SK-N-SH treated with all-trans-retinoic acid at 6 μM for 48 hours (cell line): Measurements from ENCODE around the gene GRK5.

ENCODE experiments used
- ATAC-seq: fragments of 200-7000 bp; cut with Tn5 transposase; 3 replicates; pipeline ENCODE4 v1.9.1; 2020; ENCODE audit warnings: mild to moderate bottlenecking, moderate library complexity
- CREB5 ChIP-seq: fragments of 250-450 bp; sonication (Bioruptor Pico); IDR thresholded peaks from 2 replicates; pipeline ENCODE4 v1.5.1; 2020; ENCODE audit warnings: low read depth, mild to moderate bottlenecking, moderate library complexity
- CSRNP3 ChIP-seq: fragments of 250-450 bp; sonication (Bioruptor Pico); IDR thresholded peaks from 2 replicates; pipeline ENCODE4 v1.5.1; 2021; ENCODE audit warnings: mild to moderate bottlenecking, moderate library complexity
- ESRRG ChIP-seq: fragments of 250-450 bp; sonication (Bioruptor Pico); IDR thresholded peaks from 2 replicates; pipeline ENCODE4 v1.6.1; 2021; ENCODE audit warnings: mild to moderate bottlenecking
- GLIS3 ChIP-seq: fragments of 250-450 bp; sonication (Bioruptor Pico); IDR thresholded peaks from 2 replicates; pipeline ENCODE4 v1.5.0; 2020; ENCODE audit warnings: mild to moderate bottlenecking, moderate library complexity
- ISL1 ChIP-seq: fragments of 250-450 bp; sonication (Bioruptor Pico); IDR thresholded peaks from 2 replicates; pipeline ENCODE4 v2.1.2; 2022; ENCODE audit warnings: mild to moderate bottlenecking, moderate library complexity
- OSR1 ChIP-seq: fragments of 250-450 bp; sonication (Bioruptor Pico); IDR thresholded peaks from 2 replicates; pipeline ENCODE4 v1.8.0; 2022; ENCODE audit warnings: moderate library complexity, mild to moderate bottlenecking, inconsistent platforms
- PPARA ChIP-seq: fragments of 250-450 bp; sonication (Bioruptor Pico); IDR thresholded peaks from 2 replicates; pipeline ENCODE4 v1.5.0; 2020; ENCODE audit warnings: mild to moderate bottlenecking, borderline replicate concordance
- RARB ChIP-seq: fragments of 250-450 bp; sonication (Bioruptor Pico); IDR thresholded peaks from 2 replicates; pipeline ENCODE4 v1.8.0; 2021; ENCODE audit warnings: mild to moderate bottlenecking, moderate library complexity
- SNAI2 ChIP-seq: fragments of 250-450 bp; sonication (Bioruptor Pico); IDR thresholded peaks from 2 replicates; pipeline ENCODE4 v1.5.0; 2020; ENCODE audit warnings: mild to moderate bottlenecking, moderate library complexity
- TCF4 ChIP-seq: fragments of 250-450 bp; sonication (Bioruptor Pico); IDR thresholded peaks from 2 replicates; pipeline ENCODE4 v1.8.0; 2021; ENCODE audit warnings: mild to moderate bottlenecking, moderate library complexity, borderline replicate concordance
- ZC3H10 ChIP-seq: fragments of 250-450 bp; sonication (Bioruptor Pico); IDR thresholded peaks from 2 replicates; pipeline ENCODE4 v1.5.1; 2021; ENCODE audit warnings: mild to moderate bottlenecking, moderate library complexity
- ZFP3 ChIP-seq: fragments of 250-450 bp; sonication (Bioruptor Pico); IDR thresholded peaks from 2 replicates; pipeline ENCODE4 v1.5.0; 2020; ENCODE audit warnings: mild to moderate bottlenecking, moderate library complexity
- ZFP30 ChIP-seq: fragments of 450-650 bp; formaldehyde crosslinking; IDR thresholded peaks from 2 replicates; pipeline ENCODE4 v1.5.0; 2022; ENCODE audit warnings: mild to moderate bottlenecking, moderate library complexity
- ZNF565 ChIP-seq: fragments of 450-650 bp; formaldehyde crosslinking; conservative IDR thresholded peaks from 2 replicates; pipeline ENCODE4 v1.5.0; 2020; ENCODE audit warnings: low read depth, mild to moderate bottlenecking, moderate library complexity
- ZNF70 ChIP-seq: fragments of 450-650 bp; formaldehyde crosslinking; IDR thresholded peaks from 2 replicates; pipeline ENCODE4 v1.5.0; 2020; ENCODE audit warnings: mild to moderate bottlenecking, moderate library complexity
- ZNF8 ChIP-seq: fragments of 450-650 bp; formaldehyde crosslinking; IDR thresholded peaks from 2 replicates; pipeline ENCODE4 v1.5.0; 2020; ENCODE audit warnings: mild to moderate bottlenecking, moderate library complexity
- TF ChIP-seq, protein P1 (sequence below): fragments of 250-450 bp; sonication (Bioruptor Pico); IDR thresholded peaks from 2 replicates; pipeline ENCODE4 v1.8.0; 2020; ENCODE audit warnings: mild to moderate bottlenecking, moderate library complexity, borderline replicate concordance
- TF ChIP-seq, protein P2 (sequence below): fragments of 250-450 bp; sonication (Bioruptor Pico); IDR thresholded peaks from 2 replicates; pipeline ENCODE4 v1.8.0; 2021; ENCODE audit warnings: low read depth, mild to moderate bottlenecking, moderate library complexity, borderline replicate concordance
- TF ChIP-seq, protein P3 (sequence below): fragments of 250-450 bp; sonication (Bioruptor Pico); IDR thresholded peaks from 2 replicates; pipeline ENCODE4 v1.5.0; 2020; ENCODE audit warnings: mild to moderate bottlenecking, moderate library complexity

Gene GRK5

GRCh38 chr10:119456435-119456810, 249.1 kb downstream of the GRK5 start:
- no peak for TF ChIP-seq ZNF565 (CRISPR knock-in tag)
- no peak for ATAC-seq

DNA sequence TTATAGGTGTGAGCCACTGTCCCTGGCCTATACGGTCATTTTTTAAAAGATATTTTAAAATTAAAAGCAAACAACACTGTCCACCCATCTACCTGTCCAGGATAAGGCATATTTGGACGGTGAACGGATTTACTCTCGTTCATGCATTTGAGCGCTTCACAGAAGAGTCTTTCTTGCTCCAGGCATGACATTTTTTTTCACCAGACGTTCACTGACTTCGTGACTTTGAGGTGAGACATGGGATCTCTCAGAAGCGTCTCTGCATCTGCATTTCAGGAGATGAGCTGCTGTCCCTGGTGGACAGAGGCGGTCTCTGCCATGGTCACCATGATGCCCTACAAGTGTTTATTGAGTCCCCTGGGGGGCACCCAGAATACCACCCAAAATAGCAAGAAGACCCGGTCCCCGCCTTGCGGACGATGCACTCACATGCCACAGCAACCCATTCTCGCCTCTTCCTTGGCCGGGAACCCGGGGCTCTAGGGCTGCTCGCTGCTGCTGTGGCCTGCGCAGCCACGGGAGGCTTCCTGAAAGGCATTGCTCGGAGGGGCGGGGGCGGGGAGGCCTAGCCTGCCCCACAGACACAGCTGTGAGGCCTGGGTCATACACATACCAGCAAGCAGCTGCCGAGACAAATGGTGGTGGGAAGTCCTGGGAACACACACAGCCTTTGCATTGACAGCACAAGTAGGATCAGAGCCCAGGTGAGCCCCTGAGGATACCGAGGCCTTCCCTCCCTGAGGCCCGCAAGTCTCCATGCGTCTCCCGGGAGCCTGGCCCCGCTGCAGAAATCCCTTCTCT, 250.8 kb downstream of the GRK5 start:
- TF ChIP-seq TCF4 (CRISPR knock-in tag): no peak
- TF ChIP-seq, protein P1, sequence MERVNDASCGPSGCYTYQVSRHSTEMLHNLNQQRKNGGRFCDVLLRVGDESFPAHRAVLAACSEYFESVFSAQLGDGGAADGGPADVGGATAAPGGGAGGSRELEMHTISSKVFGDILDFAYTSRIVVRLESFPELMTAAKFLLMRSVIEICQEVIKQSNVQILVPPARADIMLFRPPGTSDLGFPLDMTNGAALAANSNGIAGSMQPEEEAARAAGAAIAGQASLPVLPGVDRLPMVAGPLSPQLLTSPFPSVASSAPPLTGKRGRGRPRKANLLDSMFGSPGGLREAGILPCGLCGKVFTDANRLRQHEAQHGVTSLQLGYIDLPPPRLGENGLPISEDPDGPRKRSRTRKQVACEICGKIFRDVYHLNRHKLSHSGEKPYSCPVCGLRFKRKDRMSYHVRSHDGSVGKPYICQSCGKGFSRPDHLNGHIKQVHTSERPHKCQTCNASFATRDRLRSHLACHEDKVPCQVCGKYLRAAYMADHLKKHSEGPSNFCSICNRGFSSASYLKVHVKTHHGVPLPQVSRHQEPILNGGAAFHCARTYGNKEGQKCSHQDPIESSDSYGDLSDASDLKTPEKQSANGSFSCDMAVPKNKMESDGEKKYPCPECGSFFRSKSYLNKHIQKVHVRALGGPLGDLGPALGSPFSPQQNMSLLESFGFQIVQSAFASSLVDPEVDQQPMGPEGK (CRISPR knock-in tag): no peak
- no peak for TF ChIP-seq CSRNP3
- no peak for TF ChIP-seq ZFP3 (CRISPR knock-in tag)
- TF ChIP-seq ESRRG (CRISPR knock-in tag): no peak
- TF ChIP-seq GLIS3: no peak
- no peak for TF ChIP-seq ZFP30
- TF ChIP-seq ZNF565 (CRISPR knock-in tag): no peak
- TF ChIP-seq ZC3H10 (CRISPR knock-in tag): no peak
- TF ChIP-seq RARB: no peak
- TF ChIP-seq, protein P2, sequence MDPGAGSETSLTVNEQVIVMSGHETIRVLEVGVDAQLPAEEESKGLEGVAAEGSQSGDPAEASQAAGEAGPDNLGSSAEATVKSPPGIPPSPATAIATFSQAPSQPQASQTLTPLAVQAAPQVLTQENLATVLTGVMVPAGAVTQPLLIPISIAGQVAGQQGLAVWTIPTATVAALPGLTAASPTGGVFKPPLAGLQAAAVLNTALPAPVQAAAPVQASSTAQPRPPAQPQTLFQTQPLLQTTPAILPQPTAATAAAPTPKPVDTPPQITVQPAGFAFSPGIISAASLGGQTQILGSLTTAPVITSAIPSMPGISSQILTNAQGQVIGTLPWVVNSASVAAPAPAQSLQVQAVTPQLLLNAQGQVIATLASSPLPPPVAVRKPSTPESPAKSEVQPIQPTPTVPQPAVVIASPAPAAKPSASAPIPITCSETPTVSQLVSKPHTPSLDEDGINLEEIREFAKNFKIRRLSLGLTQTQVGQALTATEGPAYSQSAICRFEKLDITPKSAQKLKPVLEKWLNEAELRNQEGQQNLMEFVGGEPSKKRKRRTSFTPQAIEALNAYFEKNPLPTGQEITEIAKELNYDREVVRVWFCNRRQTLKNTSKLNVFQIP: no peak
- no peak for TF ChIP-seq ZNF8 (CRISPR knock-in tag)
- TF ChIP-seq SNAI2 (CRISPR knock-in tag): no peak
- no peak for TF ChIP-seq ZNF70
- no peak for TF ChIP-seq CREB5
- TF ChIP-seq, protein P3, sequence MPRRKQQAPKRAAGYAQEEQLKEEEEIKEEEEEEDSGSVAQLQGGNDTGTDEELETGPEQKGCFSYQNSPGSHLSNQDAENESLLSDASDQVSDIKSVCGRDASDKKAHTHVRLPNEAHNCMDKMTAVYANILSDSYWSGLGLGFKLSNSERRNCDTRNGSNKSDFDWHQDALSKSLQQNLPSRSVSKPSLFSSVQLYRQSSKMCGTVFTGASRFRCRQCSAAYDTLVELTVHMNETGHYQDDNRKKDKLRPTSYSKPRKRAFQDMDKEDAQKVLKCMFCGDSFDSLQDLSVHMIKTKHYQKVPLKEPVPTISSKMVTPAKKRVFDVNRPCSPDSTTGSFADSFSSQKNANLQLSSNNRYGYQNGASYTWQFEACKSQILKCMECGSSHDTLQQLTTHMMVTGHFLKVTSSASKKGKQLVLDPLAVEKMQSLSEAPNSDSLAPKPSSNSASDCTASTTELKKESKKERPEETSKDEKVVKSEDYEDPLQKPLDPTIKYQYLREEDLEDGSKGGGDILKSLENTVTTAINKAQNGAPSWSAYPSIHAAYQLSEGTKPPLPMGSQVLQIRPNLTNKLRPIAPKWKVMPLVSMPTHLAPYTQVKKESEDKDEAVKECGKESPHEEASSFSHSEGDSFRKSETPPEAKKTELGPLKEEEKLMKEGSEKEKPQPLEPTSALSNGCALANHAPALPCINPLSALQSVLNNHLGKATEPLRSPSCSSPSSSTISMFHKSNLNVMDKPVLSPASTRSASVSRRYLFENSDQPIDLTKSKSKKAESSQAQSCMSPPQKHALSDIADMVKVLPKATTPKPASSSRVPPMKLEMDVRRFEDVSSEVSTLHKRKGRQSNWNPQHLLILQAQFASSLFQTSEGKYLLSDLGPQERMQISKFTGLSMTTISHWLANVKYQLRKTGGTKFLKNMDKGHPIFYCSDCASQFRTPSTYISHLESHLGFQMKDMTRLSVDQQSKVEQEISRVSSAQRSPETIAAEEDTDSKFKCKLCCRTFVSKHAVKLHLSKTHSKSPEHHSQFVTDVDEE: no peak
- no peak for TF ChIP-seq ISL1 (CRISPR knock-in tag)
- no peak for ATAC-seq

DNA sequence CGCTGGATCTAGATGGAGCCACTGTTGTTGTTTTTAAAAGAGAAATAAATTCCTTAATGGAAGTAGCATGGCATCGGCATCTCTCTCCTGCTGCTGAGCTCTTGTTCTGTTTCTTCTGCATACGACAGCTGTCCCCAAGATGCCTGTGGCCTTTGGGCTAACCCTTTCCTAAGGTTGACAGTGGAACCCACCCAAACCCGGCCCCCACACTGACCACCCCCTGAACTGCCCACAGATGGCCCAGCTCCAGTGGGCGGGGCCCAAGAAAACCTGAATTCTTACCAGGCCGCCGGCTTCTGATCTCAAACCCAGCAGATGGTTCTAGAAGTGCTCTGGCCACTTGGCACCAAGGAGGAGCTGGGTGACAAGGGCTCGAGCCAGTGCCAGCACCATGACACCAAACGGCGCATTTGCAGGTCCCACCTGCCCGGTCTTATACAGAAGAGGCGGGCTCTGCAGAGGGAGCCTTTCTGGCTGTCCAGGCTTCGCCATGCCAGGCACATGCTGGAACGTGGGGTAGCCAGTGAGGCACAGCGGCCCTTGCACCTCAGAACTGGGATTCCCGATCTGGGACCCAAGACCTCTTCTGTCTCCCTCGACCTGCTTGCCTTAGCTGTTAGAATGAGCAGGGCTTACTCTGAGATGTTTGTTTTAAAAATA, 252.4 kb downstream of the GRK5 start:
- TF ChIP-seq OSR1: no peak
- no peak for TF ChIP-seq PPARA
- no peak for TF ChIP-seq CREB5
- TF ChIP-seq ZC3H10 (CRISPR knock-in tag): no peak
- TF ChIP-seq ZNF70: no peak
- TF ChIP-seq ZNF565 (CRISPR knock-in tag): no peak
- no peak for TF ChIP-seq CSRNP3

More for the DNA sequence above, 252.4 kb downstream of the GRK5 start:
- no peak for ATAC-seq
